GM12878 (cell line): ENCODE measurements around the gene SIGLEC5. TPM values are rescaled to one million over a fixed set of nuclear protein-coding genes. Genes with fewer than 3 reads are reported as not detected.

ENCODE experiments used
- BACH1 ChIP-seq: fragments of 450-650 bp; IDR thresholded peaks from 2 replicates; pipeline ENCODE4 v1.6.1; 2017; ENCODE audit warnings: mild to moderate bottlenecking, borderline replicate concordance
- BCL11A ChIP-seq: IDR thresholded peaks from 2 replicates; pipeline ENCODE4 v1.6.1; 2011; ENCODE audit warnings: low read depth, low read length
- BCLAF1 ChIP-seq: fragments of 450-650 bp; IDR thresholded peaks from 2 replicates; pipeline ENCODE4 v1.6.1; 2017; ENCODE audit warnings: antibody characterized with exemption, mild to moderate bottlenecking, moderate library complexity
- CBX3 ChIP-seq: fragments of 200-600 bp; sonication (generic); IDR thresholded peaks from 2 replicates; pipeline ENCODE4 v1.6.1; 2016; ENCODE audit warnings: low read depth, borderline replicate concordance
- EGR1 ChIP-seq, 2 experiments: IDR thresholded peaks; 1 replicate in 1 of 2; 2 replicates in 1 of 2; pipeline ENCODE4 v1.6.1; 2011 to 2012; ENCODE audit warnings: low read depth in 2 of 2, low read length in 2 of 2, borderline replicate concordance in 1 of 2, mild to moderate bottlenecking in 1 of 2, moderate library complexity in 1 of 2
- GATAD2B ChIP-seq: fragments of 450-650 bp; conservative IDR thresholded peaks from 2 replicates; pipeline ENCODE4 v1.6.1; 2017; ENCODE audit warnings: low read depth, mild to moderate bottlenecking, moderate library complexity
- IRF4 ChIP-seq: IDR thresholded peaks from 2 replicates; pipeline ENCODE4 v1.6.1; 2011; ENCODE audit warnings: low read depth, low read length
- JUNB ChIP-seq: IDR thresholded peaks from 2 replicates; pipeline ENCODE4 v1.6.1; 2016; ENCODE audit warnings: antibody characterized with exemption, mild to moderate bottlenecking
- MEF2B ChIP-seq: fragments of 450-650 bp; IDR thresholded peaks from 2 replicates; pipeline ENCODE4 v1.6.1; 2018; ENCODE audit warnings: mild to moderate bottlenecking, moderate library complexity; ENCODE audit not compliant: partially characterized antibody, poor library complexity, severe bottlenecking
- MXI1 ChIP-seq: fragments of 150-350 bp; IDR thresholded peaks from 2 replicates; pipeline ENCODE4 v1.6.1; 2011; ENCODE audit warnings: low read depth, mild to moderate bottlenecking, inconsistent platforms, low read length, improper control_type of control experiment
- RAD21 ChIP-seq: IDR thresholded peaks from 2 replicates; pipeline ENCODE4 v1.6.1; 2011; ENCODE audit warnings: mild to moderate bottlenecking, low read depth, low read length, moderate library complexity; ENCODE audit not compliant: insufficient read depth
- RB1 ChIP-seq: fragments of 450-650 bp; formaldehyde crosslinking; IDR thresholded peaks from 2 replicates; pipeline ENCODE4 v1.6.1; 2017; ENCODE audit warnings: mild to moderate bottlenecking, borderline replicate concordance
- REST ChIP-seq: IDR thresholded peaks from 2 replicates; pipeline ENCODE4 v1.6.1; 2012; ENCODE audit warnings: mild to moderate bottlenecking, low read depth, low read length
- STAT3 ChIP-seq: IDR thresholded peaks from 2 replicates; pipeline ENCODE4 v1.6.1; 2011; ENCODE audit warnings: low read depth, low read length, improper control_type of control experiment
- TBL1XR1 ChIP-seq: IDR thresholded peaks from 2 replicates; pipeline ENCODE4 v1.6.1; 2012; ENCODE audit warnings: low read depth, low read length, improper control_type of control experiment
- TCF12 ChIP-seq: IDR thresholded peaks from 2 replicates; pipeline ENCODE4 v1.6.1; 2011; ENCODE audit warnings: low read depth, mild to moderate bottlenecking, low read length
- TCF7 ChIP-seq: IDR thresholded peaks from 2 replicates; pipeline ENCODE4 v1.6.1; 2014; ENCODE audit warnings: antibody characterized with exemption, borderline replicate concordance
- ZBED1 ChIP-seq: IDR thresholded peaks from 2 replicates; pipeline ENCODE4 v1.6.1; 2016; ENCODE audit warnings: borderline replicate concordance
- ZNF622 ChIP-seq: fragments of 450-650 bp; IDR thresholded peaks from 2 replicates; pipeline ENCODE4 v1.6.1; 2017; ENCODE audit warnings: mild to moderate bottlenecking, inconsistent platforms
- polyA plus RNA-seq, 11 experiments: library from polyadenylated mRNA; depleted of rRNA in 4 of 11; unstranded in 6 of 11; stranded (reverse) in 5 of 11; fragments of >200 nt; fragmentation: Nextera tagmentation in 4 of 11; fragmentation: Illumina TruSeq in 1 of 11; extraction: Ambion mirVana in 4 of 11; extraction: Trizol in 1 of 11; gene quantifications; 1 replicate in 1 of 11; 2 replicates in 10 of 11; pipeline versions ENCODE4 v1.2.1 to v1.2.3, GENCODE V29; 2011 to 2016; ENCODE audit warnings: inconsistent platforms in 2 of 11, missing spikeins in 2 of 11, low read depth in 1 of 11
- total RNA-seq, 4 experiments: library from RNA; depleted of rRNA in 3 of 4; stranded (reverse); fragments of >200 nt in 3 of 4; fragmentation: Illumina TruSeq in 1 of 4; extraction: Trizol in 1 of 4; gene quantifications; 2 replicates each; pipeline versions ENCODE4 v1.2.1 to v1.2.3, GENCODE V29; 2013 to 2021
- TF ChIP-seq, protein P1 (sequence below): fragments of 450-650 bp; conservative IDR thresholded peaks from 2 replicates; pipeline ENCODE4 v1.6.1; 2017; ENCODE audit warnings: mild to moderate bottlenecking, moderate library complexity
- TF ChIP-seq, protein P2 (sequence below): fragments of 450-650 bp; IDR thresholded peaks from 2 replicates; pipeline ENCODE4 v1.6.1; 2017; ENCODE audit warnings: low read depth, mild to moderate bottlenecking, moderate library complexity

SIGLEC5 gene
- total and polyA plus RNA-seq, 10 of the 15 experiments (the other 5 are each of a cell fraction or from before 2014, with no cell fraction given) = 0.05 to 2.5 (median 1.4) TPM; not detected in 1

DNA sequence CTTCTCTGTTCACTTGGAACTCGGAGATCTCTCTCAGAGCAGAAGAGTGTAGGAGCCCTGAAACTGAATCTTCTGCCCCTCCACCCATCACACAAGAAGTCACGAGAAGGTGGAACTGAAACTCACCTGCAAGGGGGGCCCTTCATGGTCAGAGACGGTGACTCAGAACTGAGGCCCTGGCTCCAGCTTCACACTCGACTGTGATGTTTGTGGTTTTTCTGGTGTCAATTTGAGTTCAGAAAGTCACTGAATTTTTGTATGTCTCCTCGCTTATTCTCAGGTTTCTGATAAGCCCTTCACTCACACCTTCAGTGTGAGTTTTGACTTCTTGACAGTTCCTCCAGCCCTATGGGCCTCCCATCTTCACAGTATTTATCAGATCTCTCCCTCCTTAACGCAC is 23.1 kb downstream of the SIGLEC5 start (continued):
- TF ChIP-seq TCF7 = 0 out of 2 replicates have a peak, but pooled peaks have one; percentile 61
- no peak for TF ChIP-seq REST
- TF ChIP-seq JUNB = peak; percentile 94
- 0 out of 2 replicates have a peak, but pooled peaks have one; percentile 36 for TF ChIP-seq STAT3
- TF ChIP-seq BCLAF1 = no peak
- no peak for TF ChIP-seq ZNF622
- TF ChIP-seq GATAD2B = 0 out of 2 replicates have a peak, but pooled peaks have one; percentile 68
- TF ChIP-seq TCF12 = peak; percentile 100
- TF ChIP-seq, protein P1, sequence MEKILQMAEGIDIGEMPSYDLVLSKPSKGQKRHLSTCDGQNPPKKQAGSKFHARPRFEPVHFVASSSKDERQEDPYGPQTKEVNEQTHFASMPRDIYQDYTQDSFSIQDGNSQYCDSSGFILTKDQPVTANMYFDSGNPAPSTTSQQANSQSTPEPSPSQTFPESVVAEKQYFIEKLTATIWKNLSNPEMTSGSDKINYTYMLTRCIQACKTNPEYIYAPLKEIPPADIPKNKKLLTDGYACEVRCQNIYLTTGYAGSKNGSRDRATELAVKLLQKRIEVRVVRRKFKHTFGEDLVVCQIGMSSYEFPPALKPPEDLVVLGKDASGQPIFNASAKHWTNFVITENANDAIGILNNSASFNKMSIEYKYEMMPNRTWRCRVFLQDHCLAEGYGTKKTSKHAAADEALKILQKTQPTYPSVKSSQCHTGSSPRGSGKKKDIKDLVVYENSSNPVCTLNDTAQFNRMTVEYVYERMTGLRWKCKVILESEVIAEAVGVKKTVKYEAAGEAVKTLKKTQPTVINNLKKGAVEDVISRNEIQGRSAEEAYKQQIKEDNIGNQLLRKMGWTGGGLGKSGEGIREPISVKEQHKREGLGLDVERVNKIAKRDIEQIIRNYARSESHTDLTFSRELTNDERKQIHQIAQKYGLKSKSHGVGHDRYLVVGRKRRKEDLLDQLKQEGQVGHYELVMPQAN = no peak; the same call in 1 of the 2 replicates
- TF ChIP-seq BACH1 = peak; percentile 95
- no peak for TF ChIP-seq CBX3
- TF ChIP-seq BCL11A = peak; percentile 98
- TF ChIP-seq, protein P2, sequence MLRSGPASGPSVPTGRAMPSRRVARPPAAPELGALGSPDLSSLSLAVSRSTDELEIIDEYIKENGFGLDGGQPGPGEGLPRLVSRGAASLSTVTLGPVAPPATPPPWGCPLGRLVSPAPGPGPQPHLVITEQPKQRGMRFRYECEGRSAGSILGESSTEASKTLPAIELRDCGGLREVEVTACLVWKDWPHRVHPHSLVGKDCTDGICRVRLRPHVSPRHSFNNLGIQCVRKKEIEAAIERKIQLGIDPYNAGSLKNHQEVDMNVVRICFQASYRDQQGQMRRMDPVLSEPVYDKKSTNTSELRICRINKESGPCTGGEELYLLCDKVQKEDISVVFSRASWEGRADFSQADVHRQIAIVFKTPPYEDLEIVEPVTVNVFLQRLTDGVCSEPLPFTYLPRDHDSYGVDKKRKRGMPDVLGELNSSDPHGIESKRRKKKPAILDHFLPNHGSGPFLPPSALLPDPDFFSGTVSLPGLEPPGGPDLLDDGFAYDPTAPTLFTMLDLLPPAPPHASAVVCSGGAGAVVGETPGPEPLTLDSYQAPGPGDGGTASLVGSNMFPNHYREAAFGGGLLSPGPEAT = peak; percentile 92
- TF ChIP-seq MXI1 = no peak; the same call in 1 of the 2 replicates
- peak; percentile 99 for TF ChIP-seq IRF4
- peak; percentile 98 for TF ChIP-seq TBL1XR1
- peak; percentile 69 for TF ChIP-seq MEF2B
- TF ChIP-seq RAD21 = 0 out of 2 replicates have a peak, but pooled peaks have one; percentile 0
- TF ChIP-seq EGR1 (IDR thresholded peaks at IDR 0.05; ENCODE audit: borderline replicate concordance in 1 of 2, low read depth in 2 of 2, low read length in 2 of 2) = no peak
- TF ChIP-seq RB1 = peak; percentile 46; the same call in 1 of the 2 replicates
- TF ChIP-seq ZBED1 = peak; percentile 94
